ES-I3 (cell line): ENCODE measurements around the gene UBE3A.

Experiments used
- H3K36me3 ChIP-seq: 2 replicates; pipeline ENCODE4 v1.6.1; 2013; ENCODE audit warnings: mild to moderate bottlenecking, low read length, control low read depth, moderate library complexity; ENCODE audit not compliant: insufficient read depth
- H3K4me1 ChIP-seq: 2 replicates; pipeline ENCODE4 v1.6.1; 2013; ENCODE audit warnings: mild to moderate bottlenecking, control low read depth, low read length; ENCODE audit not compliant: insufficient read depth
- H3K9ac ChIP-seq: 2 replicates; pipeline ENCODE4 v1.6.1; 2013; ENCODE audit warnings: low read depth, mild to moderate bottlenecking, low read length, moderate library complexity
- H3K9me3 ChIP-seq: 2 replicates; pipeline ENCODE4 v1.6.1; 2013; ENCODE audit warnings: mild to moderate bottlenecking, low read length, moderate library complexity; ENCODE audit not compliant: control insufficient read depth, insufficient read depth

UBE3A gene

DNA sequence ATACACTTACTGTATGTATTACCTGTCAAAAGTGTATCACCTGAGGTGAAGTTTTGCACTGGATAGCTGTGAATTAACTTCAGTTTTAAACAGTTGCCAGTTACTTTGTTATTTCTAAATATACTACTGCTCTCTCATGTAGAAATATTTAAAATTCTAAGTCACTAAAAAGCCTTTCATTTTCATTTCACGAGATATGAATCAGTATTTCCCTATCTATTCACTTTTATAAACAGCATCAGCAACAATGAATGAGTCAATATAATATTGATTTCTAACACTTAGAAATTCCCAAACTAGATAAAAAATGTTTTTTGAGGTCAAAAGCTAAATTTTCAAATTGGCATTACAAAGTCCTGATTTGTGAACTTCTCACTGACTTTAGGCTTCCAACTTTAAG, 32.6 kb downstream of the UBE3A start:
- no peaks in the 10 kb centered on the region; the same call in 1 of the 2 replicates for H3K36me3 ChIP-seq
- no peak overlapping the region for H3K9ac ChIP-seq
- H3K9me3 ChIP-seq: no peaks in the 10 kb centered on the region
- H3K4me1 ChIP-seq: no peaks in the 10 kb centered on the region; the same call in 1 of the 2 replicates

DNA sequence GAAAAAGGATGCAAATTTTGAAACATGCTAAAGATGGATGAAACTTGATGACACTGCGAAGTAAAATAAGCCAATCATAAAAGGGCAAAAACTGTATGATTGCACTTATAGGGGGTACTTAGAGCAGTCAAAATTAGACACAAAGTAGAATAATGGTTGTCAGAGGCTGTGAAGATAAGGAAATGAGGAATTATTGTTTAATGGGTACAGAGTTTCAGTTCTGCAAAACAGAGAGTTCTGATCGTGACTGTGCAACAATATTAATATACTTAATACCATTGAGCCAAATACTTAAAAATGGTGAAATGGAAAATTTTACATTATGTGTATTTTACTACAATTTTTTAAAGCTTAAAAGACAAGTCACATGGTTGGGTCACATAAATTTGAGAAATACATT, 35.1 kb downstream of the UBE3A start:
- H3K36me3 ChIP-seq: no peaks in the 10 kb centered on the region; the same call in 1 of the 2 replicates
- no peaks in the 10 kb centered on the region; the same call in 1 of the 2 replicates for H3K4me1 ChIP-seq
- H3K9ac ChIP-seq: no peak overlapping the region
- H3K9me3 ChIP-seq: no peaks in the 10 kb centered on the region

DNA sequence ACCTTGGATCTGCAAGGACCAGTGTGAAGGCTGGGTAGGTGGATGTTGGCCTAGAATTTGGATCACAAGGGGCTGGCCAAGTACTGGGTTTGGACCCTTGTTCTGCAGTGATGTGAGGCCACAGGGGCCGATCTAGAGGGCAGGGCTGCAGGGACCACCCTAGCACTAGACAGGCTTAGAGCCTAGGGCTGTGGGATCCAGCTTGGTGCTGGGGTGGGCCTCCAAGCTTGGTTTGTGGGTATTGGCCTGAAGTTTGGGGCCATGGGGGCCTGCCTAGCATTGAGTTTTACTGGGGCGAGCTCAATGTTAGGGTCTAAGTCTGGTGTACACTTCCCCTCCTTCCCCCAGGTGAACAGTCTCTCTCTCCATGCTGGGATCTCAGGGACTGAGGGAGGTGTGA, 36.5 kb downstream of the UBE3A start:
- no peak overlapping the region for H3K9ac ChIP-seq
- no peaks in the 10 kb centered on the region for H3K36me3 ChIP-seq

DNA sequence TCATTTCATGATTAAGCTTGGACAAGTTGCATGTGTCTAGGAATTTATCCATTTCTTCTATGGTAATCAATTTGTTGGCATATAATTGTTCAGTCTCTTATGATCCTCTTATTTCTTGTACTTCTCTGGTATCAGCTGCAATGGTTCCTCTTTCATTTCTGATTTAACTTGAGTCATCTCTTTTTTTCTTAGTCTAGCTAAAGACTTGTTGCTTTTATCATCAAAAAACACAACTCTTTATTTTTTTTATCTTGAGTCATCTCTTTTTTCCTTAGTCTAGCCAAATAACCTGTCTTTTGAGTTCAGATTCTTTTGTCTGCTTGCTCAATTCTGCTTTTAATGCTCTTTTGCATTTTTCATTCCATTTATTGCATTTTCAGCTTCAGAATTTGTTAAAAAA, 37.3 kb downstream of the UBE3A start:
- H3K36me3 ChIP-seq: no peaks in the 10 kb centered on the region
- H3K9me3 ChIP-seq: no peaks in the 10 kb centered on the region
- no peak overlapping the region for H3K9ac ChIP-seq
- H3K4me1 ChIP-seq: peaks cover 5% of the 10 kb centered on the region; the same call in 1 of the 2 replicates

More for the DNA sequence above, 36.5 kb downstream of the UBE3A start:
- no peaks in the 10 kb centered on the region for H3K9me3 ChIP-seq
- peaks cover 5% of the 10 kb centered on the region for H3K4me1 ChIP-seq

- no peak overlapping the region for H3K9ac ChIP-seq
- H3K36me3 ChIP-seq: peaks cover 6% of the 10 kb centered on the region; the same call in 1 of the 2 replicates
- H3K4me1 ChIP-seq: peaks cover 12% of the 10 kb centered on the region; the same call in 1 of the 2 replicates
- H3K9me3 ChIP-seq: no peaks in the 10 kb centered on the region
Observed at GRCh38 chr15:25397100-25397499, 41.7 kb downstream of the UBE3A start.

DNA sequence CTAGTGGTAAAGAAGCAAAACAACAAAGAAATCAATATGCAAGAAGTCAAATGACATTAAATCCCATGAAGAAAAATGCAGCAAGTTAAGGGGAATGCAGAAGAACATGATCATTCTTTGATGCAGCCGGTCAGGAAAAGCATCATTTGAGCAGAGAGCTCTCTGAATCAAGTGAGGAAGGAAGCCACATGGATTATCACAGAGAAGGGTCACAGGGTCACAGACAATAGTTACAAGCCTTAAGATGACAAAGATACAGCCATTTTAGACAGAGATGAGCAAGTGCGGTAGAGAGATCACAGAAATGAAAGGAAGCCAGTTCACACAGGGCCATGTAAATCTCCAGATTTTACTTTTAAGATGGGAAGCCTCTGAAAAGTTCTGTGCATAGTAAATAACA, 43.9 kb downstream of the UBE3A start:
- no peak overlapping the region for H3K9ac ChIP-seq
- H3K9me3 ChIP-seq: no peaks in the 10 kb centered on the region
- peaks cover 12% of the 10 kb centered on the region; the same call in 1 of the 2 replicates for H3K4me1 ChIP-seq
- H3K36me3 ChIP-seq: peaks cover 6% of the 10 kb centered on the region; the same call in 1 of the 2 replicates

- Histone ChIP-seq H3K36me3 (peaks cover 6% of the 10 kb centered on the region; the same call in 1 of the 2 replicates), H3K4me1 (peaks cover 12% of the 10 kb centered on the region; the same call in 1 of the 2 replicates), H3K9ac (no peak overlapping the region), H3K9me3 (no peaks in the 10 kb centered on the region)
Observed at GRCh38 chr15:25392806-25393205, 46.0 kb downstream of the UBE3A start.

DNA sequence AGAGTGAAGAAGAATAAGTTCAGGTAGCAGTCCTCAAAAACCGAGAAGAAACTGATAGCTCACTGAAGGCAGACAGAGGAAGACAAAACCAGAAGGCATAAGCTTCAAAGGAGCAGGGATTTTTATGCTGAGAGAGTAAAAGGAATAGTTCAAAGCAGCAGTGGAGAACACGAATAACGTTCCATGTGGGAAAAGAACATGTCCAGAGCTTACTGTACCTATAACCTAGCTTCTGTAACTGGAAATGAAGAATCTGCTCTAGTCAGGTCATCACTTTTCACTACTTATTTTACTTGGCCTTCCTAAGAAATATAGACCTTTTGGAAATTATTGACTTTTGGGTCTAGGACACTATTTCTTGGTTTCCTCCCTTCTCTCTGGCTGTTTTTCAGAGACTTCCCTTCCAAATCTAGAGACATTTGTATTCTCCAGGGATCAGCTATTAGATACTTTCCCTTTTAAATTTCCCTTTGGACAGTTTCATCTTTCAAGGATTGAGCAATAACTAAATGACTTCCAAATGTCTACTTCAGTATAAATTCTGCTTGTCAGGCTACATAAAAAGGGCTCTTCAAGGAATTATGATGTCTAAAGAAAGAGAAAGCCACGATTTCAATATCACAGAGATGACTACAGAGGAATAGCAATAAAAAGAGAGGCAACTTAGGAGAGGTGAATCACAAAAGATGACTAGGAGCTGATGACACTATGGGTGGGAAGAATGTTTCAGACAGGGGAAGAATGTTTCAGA, 46.7 kb downstream of the UBE3A start:
- Histone ChIP-seq H3K9ac (no peak overlapping the region), H3K9me3 (no peaks in the 10 kb centered on the region), H3K36me3 (peaks cover 6% of the 10 kb centered on the region; the same call in 1 of the 2 replicates), H3K4me1 (0 out of 2 replicates have a peak, but pooled peaks cover 6% of the 10 kb centered on the region)

DNA sequence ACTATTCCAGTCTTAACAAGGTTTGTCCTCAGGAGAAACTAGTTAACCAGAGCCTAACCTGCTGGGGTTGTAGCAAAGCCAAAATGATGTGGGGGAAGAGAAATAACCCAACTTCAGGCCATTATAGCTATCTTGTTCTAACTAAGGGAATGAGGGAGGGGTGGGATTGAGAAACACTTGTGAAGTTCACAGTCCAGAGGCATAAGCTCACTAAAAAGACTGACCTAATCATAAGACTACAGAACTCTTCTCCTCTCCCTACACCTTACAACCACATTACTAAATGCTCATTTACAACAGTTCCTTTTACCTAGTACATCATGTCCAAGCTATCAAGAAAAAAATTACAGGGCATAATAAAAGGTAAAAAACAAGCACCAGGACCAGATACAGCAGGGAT, 52.8 kb downstream of the UBE3A start:
- Histone ChIP-seq H3K36me3 (no peaks in the 10 kb centered on the region), H3K9ac (no peak overlapping the region), H3K4me1 (no peaks in the 10 kb centered on the region), H3K9me3 (peaks cover 5% of the 10 kb centered on the region; the same call in 1 of the 2 replicates)

- Histone ChIP-seq H3K9me3 (peaks cover 5% of the 10 kb centered on the region; the same call in 1 of the 2 replicates), H3K9ac (no peak overlapping the region), H3K36me3 (no peaks in the 10 kb centered on the region), H3K4me1 (no peaks in the 10 kb centered on the region)
Observed at GRCh38 chr15:25381579-25381978, 57.2 kb downstream of the UBE3A start.

DNA sequence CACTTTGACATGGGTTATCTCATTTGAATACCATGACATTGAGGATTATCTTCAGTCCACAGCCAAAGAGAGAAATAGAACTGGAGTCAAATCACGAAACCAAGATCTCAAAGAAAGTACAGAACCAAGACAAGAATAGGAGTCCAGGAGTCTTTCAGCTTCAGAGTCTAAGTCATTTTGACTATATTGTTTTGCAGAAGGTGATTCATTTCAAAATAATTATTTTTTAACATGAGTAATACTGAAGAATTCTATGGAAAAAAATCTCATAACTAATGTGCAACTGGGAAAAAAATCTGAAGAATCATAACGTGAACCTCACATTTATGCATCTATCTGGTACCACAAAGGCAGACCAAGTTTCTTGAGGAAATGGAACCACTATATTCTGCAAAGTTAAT, 60.3 kb downstream of the UBE3A start:
- no peaks in the 10 kb centered on the region for H3K9me3 ChIP-seq
- H3K9ac ChIP-seq: no peak overlapping the region
- peaks cover 12% of the 10 kb centered on the region for H3K36me3 ChIP-seq
- H3K4me1 ChIP-seq: no peaks in the 10 kb centered on the region

DNA sequence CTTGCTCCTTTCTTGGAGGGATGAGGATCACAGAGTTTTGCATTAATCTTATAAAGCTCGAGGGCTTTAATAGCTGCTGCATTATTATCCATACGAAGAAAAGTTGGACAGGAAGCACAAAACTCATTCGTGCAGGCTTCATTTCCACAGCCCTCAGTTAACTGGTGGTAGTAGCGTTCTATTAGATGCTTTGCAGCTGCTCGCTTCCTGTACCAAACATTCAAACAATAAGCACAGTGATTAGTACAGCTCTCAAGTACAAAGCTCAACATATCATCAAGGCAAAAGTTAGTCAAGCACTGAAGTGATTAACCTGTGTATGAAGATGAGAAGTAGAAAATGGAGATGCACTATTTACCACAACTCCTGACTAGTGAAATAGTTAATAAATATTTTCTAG, 63.3 kb downstream of the UBE3A start:
- Histone ChIP-seq H3K4me1 (no peaks in the 10 kb centered on the region), H3K36me3 (peaks cover 20% of the 10 kb centered on the region), H3K9me3 (no peaks in the 10 kb centered on the region), H3K9ac (no peak overlapping the region)

GRCh38 chr15:25374143-25374542, 64.7 kb downstream of the UBE3A start:
- no peaks in the 10 kb centered on the region for H3K4me1 ChIP-seq
- no peak overlapping the region for H3K9ac ChIP-seq
- peaks cover 20% of the 10 kb centered on the region for H3K36me3 ChIP-seq
- H3K9me3 ChIP-seq: no peaks in the 10 kb centered on the region

- Histone ChIP-seq H3K4me1 (no peaks in the 10 kb centered on the region), H3K9me3 (no peaks in the 10 kb centered on the region), H3K36me3 (peaks cover 20% of the 10 kb centered on the region), H3K9ac (no peak overlapping the region)
Observed at GRCh38 chr15:25372298-25372697, 66.5 kb downstream of the UBE3A start.

- Histone ChIP-seq H3K9ac (no peak overlapping the region), H3K4me1 (no peaks in the 10 kb centered on the region), H3K9me3 (no peaks in the 10 kb centered on the region), H3K36me3 (peaks cover 9% of the 10 kb centered on the region; the same call in 1 of the 2 replicates)
Observed at GRCh38 chr15:25368850-25369249, 70.0 kb downstream of the UBE3A start.
